HG03064 (cell line): ENCODE data around the gene KEAP1.
"Not testable (repeated sequence)": the region's sequence is repeated elsewhere in the genome, so short reads cannot be mapped to it uniquely, and the experiment has no call there.

Experiments
- ATAC-seq: cut with Tn5 transposase; IDR thresholded peaks from one replicate; pipeline ENCODE4 v1.9.1; 2021; ENCODE audit warnings: low read depth; ENCODE audit not compliant: unreplicated experiment

The KEAP1 gene

GRCh38 chr19:10503002-10503789 lies at the start of gene KEAP1:
Gene KEAP1 (minus strand): TSS chr19:10503356. CDS start chr19:10500033, 3,323 bp downstream.
- peak; percentile 10 for ATAC-seq

GRCh38 chr19:10552510-10553053 lies 49.4 kb upstream of the KEAP1 start:
- ATAC-seq: no peak

GRCh38 chr19:10551698-10552301 lies 48.6 kb upstream of the KEAP1 start:
- ATAC-seq: no peak

- not testable (repeated sequence) for ATAC-seq
These were observed 47.9 kb upstream of the KEAP1 start for GRCh38 chr19:10551006-10551405.

GRCh38 chr19:10550336-10550735 lies 47.2 kb upstream of the KEAP1 start:
- no peak for ATAC-seq

GRCh38 chr19:10549733-10550132 lies 46.6 kb upstream of the KEAP1 start:
- no peak for ATAC-seq

- no peak for ATAC-seq
These were observed 45.7 kb upstream of the KEAP1 start for GRCh38 chr19:10548746-10549276.

- no peak for ATAC-seq
These were observed 43.7 kb upstream of the KEAP1 start for GRCh38 chr19:10546817-10547216.

- ATAC-seq: no peak
These were observed 41.6 kb upstream of the KEAP1 start for GRCh38 chr19:10544753-10545251.

GRCh38 chr19:10544242-10544752 lies 41.1 kb upstream of the KEAP1 start:
- ATAC-seq: no peak

GRCh38 chr19:10543420-10544241 lies 40.5 kb upstream of the KEAP1 start, which contains the start of gene ATG4D:
Gene ATG4D (plus strand): TSS chr19:10543904. CDS start chr19:10544091, 187 bp downstream.
- ATAC-seq: peak; percentile 59

GRCh38 chr19:10543059-10543419 lies 39.9 kb upstream of the KEAP1 start:
- ATAC-seq: no peak

- ATAC-seq: not testable (repeated sequence)
These were observed 35.9 kb upstream of the KEAP1 start for GRCh38 chr19:10539016-10539415.

- ATAC-seq: no peak
These were observed 35.2 kb upstream of the KEAP1 start for GRCh38 chr19:10538204-10538983.

- no peak for ATAC-seq
These were observed 34.5 kb upstream of the KEAP1 start for GRCh38 chr19:10537668-10538067.

GRCh38 chr19:10535613-10536012 lies 32.5 kb upstream of the KEAP1 start:
- ATAC-seq: no peak

- no peak for ATAC-seq
These were observed 30.7 kb upstream of the KEAP1 start for GRCh38 chr19:10533646-10534386.

- ATAC-seq: no peak
These were observed 29.3 kb upstream of the KEAP1 start for GRCh38 chr19:10532457-10532856.

- not testable (repeated sequence) for ATAC-seq
These were observed 23.7 kb upstream of the KEAP1 start for GRCh38 chr19:10526887-10527286.
